HG03175 (cell line): ENCODE results near the gene ERN2.
"Not testable (repeated sequence)": the region's sequence is repeated elsewhere in the genome, so short reads cannot be mapped to it uniquely, and the experiment has no call there.

ENCODE experiments used
- ATAC-seq: cut with Tn5 transposase; IDR thresholded peaks from one replicate; pipeline ENCODE4 v1.9.1; 2021; ENCODE audit warnings: mild to moderate bottlenecking, moderate library complexity; ENCODE audit not compliant: unreplicated experiment

The ERN2 gene

GRCh38 chr16:23712976-23713375 lies at the start of gene ERN2:
Gene ERN2 (minus strand): TSS chr16:23713222. CDS start chr16:23713187, 35 bp downstream.
- no peak for ATAC-seq

DNA sequence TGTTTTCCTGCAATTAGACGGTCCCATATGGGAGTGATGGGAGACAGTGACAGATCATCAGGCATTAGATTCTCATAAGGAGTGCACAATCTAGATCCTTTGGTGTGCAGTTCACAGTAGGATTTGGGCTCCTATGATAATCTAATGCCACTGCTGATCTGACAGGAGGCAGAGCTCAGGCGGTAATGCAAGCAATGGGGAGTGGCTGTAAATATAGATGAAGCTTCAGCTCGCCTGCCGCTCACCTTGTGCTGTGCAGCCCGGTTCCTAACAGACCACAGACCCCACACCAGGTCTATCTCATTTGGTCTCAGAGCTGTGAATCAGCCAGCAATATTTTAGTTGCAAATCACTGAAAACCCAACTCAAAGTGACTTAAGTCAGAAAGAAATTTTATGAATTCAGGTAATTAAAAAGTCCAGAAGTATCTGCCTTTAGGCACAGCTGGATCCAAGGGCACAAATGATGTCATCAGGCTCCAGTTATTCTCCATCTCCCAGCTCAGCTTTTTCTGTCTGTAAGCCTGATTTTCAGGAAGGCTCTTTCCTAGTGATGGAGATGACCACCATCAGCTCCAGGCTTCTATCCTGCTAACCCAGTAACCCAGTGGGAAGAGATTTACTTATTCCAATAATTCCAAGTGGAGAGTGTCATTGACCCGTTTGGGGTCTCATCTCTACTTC lies 45.1 kb upstream of the ERN2 start:
- ATAC-seq, result no peak

DNA sequence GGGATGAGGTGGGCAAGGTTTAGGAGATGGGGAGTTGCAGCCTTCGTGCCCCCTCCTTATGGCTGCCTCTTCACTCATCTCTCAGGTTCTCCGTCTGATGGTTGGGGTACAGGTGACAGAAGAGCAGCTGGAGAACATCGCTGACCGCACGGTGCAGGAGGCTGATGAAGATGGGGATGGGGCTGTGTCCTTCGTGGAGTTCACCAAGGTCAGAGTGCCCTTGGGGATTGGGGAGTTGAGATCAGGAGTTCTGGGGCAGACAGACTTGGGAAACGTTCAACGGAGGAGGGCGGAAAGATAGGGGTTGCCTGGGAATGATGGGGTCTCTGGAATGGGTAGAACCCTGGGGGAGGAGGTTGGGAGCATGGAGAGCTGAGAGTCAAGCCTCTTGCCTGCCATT lies 44.1 kb upstream of the ERN2 start:
- no peak for ATAC-seq

DNA sequence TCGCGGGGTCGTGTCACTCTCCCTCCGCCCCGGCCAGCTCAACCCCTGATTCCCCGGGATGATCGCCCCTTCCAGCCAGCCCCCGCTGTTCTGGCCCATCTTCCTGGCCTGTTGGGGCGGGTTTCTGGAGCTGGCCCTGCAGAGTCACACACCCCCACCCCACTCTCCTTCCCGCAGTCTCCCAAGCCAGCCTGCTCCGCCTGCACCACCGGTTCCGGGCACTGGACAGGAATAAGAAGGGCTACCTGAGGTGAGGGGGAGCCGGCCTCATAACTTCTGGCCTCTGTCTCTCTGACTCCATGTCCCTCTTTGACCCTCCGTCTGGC lies 42.4 kb upstream of the ERN2 start:
- ATAC-seq, result no peak

DNA sequence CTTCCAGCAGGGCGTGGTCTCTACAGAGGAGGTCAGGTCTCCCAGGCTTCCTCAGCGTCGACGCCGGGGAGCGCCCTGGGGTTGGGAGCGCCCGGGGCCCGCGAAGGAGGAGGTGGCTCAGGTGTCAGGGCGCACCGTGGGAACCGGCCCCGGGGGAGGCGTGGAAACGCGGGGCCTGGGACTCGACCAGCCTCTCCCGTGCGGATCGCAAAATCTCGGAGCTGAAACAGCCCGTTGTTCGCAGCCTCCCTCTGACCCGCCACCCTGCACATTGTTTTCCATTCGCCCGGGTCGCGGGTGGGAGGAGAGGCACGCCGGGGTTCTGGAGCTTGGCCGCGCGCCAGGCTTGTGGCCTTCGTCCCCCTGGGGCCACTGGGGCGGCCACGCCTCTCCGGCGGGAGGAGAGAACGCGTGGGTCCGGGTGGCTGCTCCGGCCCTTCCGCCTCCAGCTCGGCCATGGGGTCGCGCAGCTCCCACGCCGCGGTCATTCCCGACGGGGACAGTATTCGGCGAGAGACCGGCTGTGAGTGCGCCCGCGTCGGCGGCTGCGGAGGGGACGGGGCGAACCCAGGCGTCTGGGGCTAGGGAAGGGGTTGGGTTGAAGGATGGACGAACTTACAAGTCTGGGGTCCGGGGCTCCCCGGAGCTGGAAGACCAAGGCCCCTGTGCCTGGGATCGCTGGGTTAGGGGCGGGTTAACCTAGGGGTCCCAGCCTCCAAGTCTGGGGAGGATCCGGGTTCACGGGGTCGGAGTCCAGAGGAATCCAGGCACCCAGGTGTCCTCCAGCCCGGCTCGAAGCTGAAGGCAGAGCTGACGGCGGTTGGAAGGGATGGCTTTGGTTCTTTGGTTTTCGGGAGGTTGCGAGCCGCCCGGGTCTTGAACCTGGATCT lies 41.8 kb upstream of the ERN2 start, which contains the start of gene CHP2:
CHP2 (plus strand) TSS at position 433 of the 890 bp plus-strand sequence; CDS start at position 457, 24 bp downstream.
- ATAC-seq, result no peak

- ATAC-seq, result no peak
Observed at GRCh38 chr16:23753908-23754593, 41.0 kb upstream of the ERN2 start.

DNA sequence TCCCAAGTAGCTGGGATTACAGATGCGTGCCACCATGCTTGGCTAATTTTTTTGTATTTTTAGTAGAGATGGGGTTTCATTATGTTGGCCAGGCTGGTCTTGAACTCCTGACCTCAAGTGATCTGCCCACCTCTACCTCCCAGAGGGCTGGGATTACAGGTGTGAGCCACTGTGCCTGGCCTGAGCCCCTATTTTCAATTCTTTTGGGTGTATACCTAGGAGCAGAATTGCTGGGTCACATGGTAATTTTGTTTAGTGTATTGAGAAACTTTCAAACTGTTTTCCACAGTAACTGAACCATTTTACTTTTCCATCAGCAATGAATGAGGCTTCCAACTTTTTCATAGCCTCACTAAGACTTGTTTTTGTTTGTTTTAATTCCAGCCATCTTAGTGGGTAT lies 38.0 kb upstream of the ERN2 start:
- ATAC-seq, result not testable (repeated sequence)

DNA sequence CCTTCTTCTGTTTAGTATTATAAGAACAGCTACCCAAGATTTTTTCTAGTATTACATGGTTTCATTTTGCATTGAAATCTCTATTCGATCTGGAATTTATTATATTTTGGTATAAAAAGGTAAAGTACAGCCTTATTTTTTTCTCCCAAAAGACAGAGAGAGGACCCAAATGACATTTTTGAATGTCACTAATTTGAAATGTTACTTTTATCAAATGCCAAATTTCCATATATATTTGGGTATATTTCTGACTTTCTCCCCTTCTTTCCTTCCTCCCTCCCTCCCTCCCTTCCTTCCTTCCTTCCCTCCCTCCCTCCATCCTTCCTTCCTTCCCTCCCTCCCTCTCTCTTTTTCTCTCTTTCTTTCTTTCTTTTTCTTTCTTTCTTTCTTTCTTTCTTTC lies 35.6 kb upstream of the ERN2 start:
- ATAC-seq, result no peak

DNA sequence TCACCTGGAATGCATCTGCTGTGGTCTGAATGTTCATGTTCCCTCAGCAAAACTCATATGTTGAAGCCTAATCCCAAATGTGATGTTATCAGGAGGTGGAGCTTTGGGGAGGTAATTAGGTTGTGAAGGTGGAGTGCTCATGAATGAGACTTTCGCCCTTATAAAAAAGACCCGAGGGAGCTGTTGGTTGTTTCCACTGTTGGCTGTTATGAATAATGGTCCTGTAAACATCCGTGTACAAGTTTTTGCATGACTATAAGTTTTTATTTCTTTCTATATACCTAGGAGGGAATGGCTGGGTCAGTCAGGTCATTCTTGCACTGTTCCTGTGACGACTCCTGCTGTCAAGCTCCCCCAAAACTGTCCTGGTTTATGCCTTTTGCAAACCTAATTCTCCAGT lies 32.2 kb upstream of the ERN2 start:
- no peak for ATAC-seq

GRCh38 chr16:23742766-23743165 lies 29.7 kb upstream of the ERN2 start:
- ATAC-seq, result no peak

DNA sequence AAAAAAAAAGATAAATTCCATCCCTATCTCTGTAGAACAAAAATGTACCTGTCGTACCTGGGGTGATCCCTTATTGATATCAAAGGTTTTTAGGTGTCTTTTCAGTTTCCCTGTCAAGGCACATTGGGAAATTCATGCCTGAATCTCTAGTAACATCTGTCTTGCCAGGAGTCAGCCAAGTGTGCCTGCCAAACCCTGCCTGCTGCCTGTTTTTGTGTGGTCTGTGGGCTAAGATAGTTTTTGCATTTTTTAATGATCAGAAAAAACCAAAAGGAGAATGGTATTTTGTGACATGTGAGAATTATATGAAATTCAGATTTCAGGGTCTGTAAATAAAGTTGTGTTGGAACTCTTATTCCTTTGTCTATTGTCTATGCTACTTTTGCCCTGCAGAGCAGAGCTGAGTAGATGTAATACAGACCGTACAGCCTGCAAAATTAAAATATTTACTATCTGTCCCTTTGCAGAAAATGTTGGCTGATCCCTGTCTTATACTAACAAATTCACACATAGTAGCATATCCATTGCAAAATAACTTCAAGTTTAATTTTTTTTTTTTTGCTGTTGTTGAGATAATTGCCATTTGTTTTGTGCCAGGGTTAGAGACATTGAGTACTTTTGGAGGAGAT lies 28.8 kb upstream of the ERN2 start:
- ATAC-seq, result no peak

GRCh38 chr16:23739516-23739915 lies 26.5 kb upstream of the ERN2 start:
- no peak for ATAC-seq

GRCh38 chr16:23737423-23738028 lies 24.5 kb upstream of the ERN2 start:
- not testable (repeated sequence) for ATAC-seq

DNA sequence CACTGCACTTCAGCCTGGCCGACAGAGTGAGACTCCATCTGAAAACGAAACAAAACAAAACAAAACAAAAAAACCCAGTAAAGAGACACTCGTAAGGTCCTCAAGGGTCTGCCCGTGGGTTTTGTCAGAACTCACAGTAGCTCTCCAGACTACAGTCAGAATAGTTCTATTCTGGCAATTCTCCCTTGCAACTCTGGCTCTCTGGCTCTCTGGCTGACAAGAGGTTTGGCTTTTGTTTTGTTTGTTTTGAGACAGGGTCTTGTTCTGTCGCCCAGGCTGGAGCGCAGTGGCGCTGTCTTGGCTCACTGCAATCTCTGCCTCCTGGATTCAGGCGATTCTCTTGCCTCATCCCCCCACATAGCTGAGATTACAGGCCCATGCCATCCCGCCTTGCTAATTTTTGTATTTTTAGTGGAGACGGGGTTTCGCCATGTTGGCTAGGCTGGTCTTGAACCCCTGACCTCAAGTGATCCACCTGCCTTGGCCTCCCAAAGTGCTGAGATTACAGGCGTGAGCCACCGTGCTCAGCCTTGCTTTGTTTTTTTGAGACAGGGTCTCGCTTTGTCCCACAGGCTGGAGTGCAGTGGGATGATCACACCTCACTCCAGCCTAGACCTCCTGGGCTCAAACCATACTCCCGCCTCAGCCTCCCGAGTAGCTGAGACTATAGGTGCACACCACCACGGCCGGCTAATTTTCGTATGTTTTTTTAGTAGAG lies 21.3 kb upstream of the ERN2 start:
- no peak for ATAC-seq

DNA sequence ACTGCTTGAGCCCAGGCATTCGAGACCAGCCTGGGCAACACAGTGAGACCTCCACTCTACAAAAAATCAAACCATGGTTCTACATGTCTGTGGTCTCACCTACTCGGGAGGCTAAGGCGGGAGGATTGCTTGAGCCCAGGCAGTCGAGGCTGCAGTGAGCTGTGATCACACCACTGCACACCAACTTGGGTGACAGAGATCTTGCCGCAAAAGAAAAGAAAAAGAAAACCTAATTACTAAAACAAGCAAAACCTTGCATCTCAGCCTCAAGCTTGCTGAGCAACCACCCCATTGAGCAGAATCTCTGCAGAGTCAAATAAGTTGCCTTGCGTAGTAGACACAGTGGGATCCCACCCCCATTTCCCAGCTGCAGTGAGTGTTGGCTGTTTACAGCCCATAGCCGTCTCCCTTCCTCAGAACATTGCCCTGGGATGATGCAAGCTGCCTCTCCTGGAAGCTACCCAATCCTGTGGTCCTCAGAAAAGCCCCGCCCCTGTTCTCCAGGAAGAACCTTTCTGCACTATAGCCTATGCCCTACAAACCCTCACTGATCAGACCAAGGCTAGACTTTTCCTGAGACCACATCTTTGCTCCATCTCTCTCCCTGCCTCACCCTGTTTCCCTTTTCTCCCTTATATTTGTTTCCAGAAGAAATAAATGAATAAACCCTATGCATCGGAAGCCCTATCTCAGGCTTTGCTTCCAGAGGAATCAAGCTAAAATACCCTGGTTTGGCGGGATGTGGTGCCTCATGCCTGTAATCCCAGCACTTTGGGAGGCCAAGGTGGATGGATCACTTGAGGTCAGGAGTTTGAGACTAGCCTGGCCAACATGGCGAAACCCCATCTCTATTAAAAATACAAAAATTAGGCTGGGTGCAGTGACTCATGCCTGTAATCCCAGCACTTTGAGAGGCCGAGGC lies 16.7 kb upstream of the ERN2 start:
- ATAC-seq, result no peak

- no peak for ATAC-seq
Observed at GRCh38 chr16:23728112-23728477, 15.1 kb upstream of the ERN2 start.

DNA sequence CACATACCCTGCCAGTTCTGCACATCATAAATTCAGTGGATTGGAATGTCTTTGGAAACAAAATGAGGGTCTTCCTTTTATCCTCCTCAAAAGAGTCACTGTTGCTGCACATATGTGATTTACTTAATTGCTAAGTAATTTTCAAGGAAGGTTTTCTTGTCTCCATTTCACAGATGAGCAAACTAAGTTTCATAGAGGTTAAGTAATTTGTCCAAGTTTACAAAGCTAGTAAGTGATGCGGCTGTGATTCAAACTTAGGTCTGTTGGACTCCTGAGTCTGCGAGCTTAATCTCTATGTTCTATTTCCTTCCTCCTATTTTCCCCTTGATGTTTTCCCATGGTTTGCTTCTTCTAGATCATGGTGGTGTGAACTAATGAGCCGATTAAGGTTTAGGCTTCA lies 13.7 kb upstream of the ERN2 start:
- no peak for ATAC-seq

- ATAC-seq, result no peak
Observed at GRCh38 chr16:23724785-23725131, 11.7 kb upstream of the ERN2 start.

- ATAC-seq, result no peak
Observed at GRCh38 chr16:23724096-23724784, 11.2 kb upstream of the ERN2 start.
